C4-2B (cell line): Measurements from ENCODE around the gene PPP1R10.

Experiments used
- CTCF ChIP-seq: fragments of 450-650 bp; conservative IDR thresholded peaks from 2 replicates; pipeline ENCODE4 v1.5.1; 2017; ENCODE audit warnings: mild to moderate bottlenecking
- ZFX ChIP-seq: fragments of 450-650 bp; IDR thresholded peaks from 2 replicates; pipeline ENCODE4 v1.6.1; 2017

- no peak for TF ChIP-seq CTCF
- no peak for TF ChIP-seq ZFX
Measured at GRCh38 chr6:30601436-30601814, 15.6 kb downstream of the PPP1R10 start.
